Measurements from ENCODE around the gene PITPNM1.

The PITPNM1 gene

GRCh38 chr11:67452141-67452952 lies 52.8 kb downstream of the PITPNM1 start, which contains the start of gene GPR152:
TSS of gene GPR152 (minus strand) at chr11:67452729. CDS start at chr11:67452724, 5 bp downstream.
- H3K4me1 ChIP-seq (ENCODE audit: control insufficient read depth in 1 of 2, insufficient read depth in 2 of 2, low read length in 2 of 2) = peaks cover 0 to 18% of the 10 kb centered on the region in 2 donors
- H3K9ac ChIP-seq (ENCODE audit: low read depth in 1 of 2, low read length in 2 of 2) = no peak within 1 kb of the TSS
- no peaks in the 10 kb centered on the region for H3K9me3 ChIP-seq (ENCODE audit: control insufficient read depth in 1 of 2, low read length in 2 of 2)
- no peak within 1 kb of the TSS for H3K27ac ChIP-seq (ENCODE audit: low read depth, low read length)
- no peak within 1 kb of the TSS for H3K4me3 ChIP-seq (ENCODE audit: low read depth in 1 of 2, low read length in 2 of 2)
- no peaks in the 10 kb centered on the region for H3K27me3 ChIP-seq (ENCODE audit: control insufficient read depth in 1 of 2, insufficient read depth in 2 of 2, low read length in 2 of 2)
- no peaks in the 10 kb centered on the region for H3K36me3 ChIP-seq (ENCODE audit: control insufficient read depth in 1 of 2, insufficient read depth in 2 of 2, low read length in 2 of 2)

GRCh38 chr11:67451658-67451976 lies 53.5 kb downstream of the PITPNM1 start:
- Histone ChIP-seq H3K4me1 (ENCODE audit: control insufficient read depth in 1 of 2, insufficient read depth in 2 of 2, low read length in 2 of 2) (peaks cover 0 to 18% of the 10 kb centered on the region in 2 donors), H3K27ac (ENCODE audit: low read depth, low read length) (no peak overlapping the region), H3K36me3 (ENCODE audit: control insufficient read depth in 1 of 2, insufficient read depth in 2 of 2, low read length in 2 of 2) (no peaks in the 10 kb centered on the region), H3K27me3 (ENCODE audit: control insufficient read depth in 1 of 2, insufficient read depth in 2 of 2, low read length in 2 of 2) (no peaks in the 10 kb centered on the region), H3K9ac (ENCODE audit: low read depth in 1 of 2, low read length in 2 of 2) (no peak overlapping the region), H3K4me3 (ENCODE audit: low read depth in 1 of 2, low read length in 2 of 2) (no peak overlapping the region), H3K9me3 (ENCODE audit: control insufficient read depth in 1 of 2, low read length in 2 of 2) (no peaks in the 10 kb centered on the region)

GRCh38 chr11:67450796-67451657 lies 54.1 kb downstream of the PITPNM1 start:
- no peak overlapping the region for H3K27ac ChIP-seq (ENCODE audit: low read depth, low read length)
- peaks cover 0 to 18% of the 10 kb centered on the region in 2 donors for H3K4me1 ChIP-seq (ENCODE audit: control insufficient read depth in 1 of 2, insufficient read depth in 2 of 2, low read length in 2 of 2)
- H3K36me3 ChIP-seq (ENCODE audit: control insufficient read depth in 1 of 2, insufficient read depth in 2 of 2, low read length in 2 of 2) = no peaks in the 10 kb centered on the region

DNA sequence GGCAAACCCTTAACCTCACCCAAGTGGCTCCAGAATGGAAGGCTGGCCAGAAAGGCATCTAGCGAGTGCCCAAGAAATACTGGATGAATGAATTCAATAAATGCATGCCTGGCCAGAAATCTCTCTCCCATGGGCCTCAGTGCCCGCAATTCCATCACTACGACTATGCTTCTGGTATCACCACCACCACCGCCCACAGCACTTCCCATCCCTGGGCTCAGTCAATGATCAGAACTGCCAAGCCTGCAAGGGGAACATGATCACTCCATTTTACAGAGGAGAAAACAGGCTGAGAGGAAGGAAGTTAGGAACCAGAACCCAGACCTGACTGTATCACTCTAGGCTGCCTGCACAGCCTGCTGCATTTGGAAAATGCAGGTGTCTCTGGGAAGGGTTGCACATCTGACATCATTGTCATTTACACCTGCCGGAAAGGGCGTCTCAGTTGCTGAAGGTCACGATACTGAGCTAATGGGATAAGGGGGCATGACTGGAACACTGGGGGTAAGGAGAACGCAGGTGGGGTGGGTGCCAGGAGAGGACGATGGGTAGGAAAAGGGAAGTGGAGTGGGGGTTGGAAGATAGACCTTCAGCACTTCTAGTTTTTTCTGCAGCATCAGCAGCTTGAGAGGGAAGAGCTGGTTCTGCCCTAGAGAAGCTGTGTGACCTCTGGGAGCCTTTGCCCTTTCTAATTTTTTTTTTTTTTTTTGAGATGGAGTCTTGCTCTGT lies 55.9 kb downstream of the PITPNM1 start:
- no peak overlapping the region for H3K27ac ChIP-seq (ENCODE audit: low read depth, low read length)

More at GRCh38 chr11:67450796-67451657, 54.1 kb downstream of the PITPNM1 start:
- no peak overlapping the region for H3K4me3 ChIP-seq (ENCODE audit: low read depth in 1 of 2, low read length in 2 of 2)
- H3K9me3 ChIP-seq (ENCODE audit: control insufficient read depth in 1 of 2, low read length in 2 of 2) = no peaks in the 10 kb centered on the region
- H3K27me3 ChIP-seq (ENCODE audit: control insufficient read depth in 1 of 2, insufficient read depth in 2 of 2, low read length in 2 of 2) = no peaks in the 10 kb centered on the region
- H3K9ac ChIP-seq (ENCODE audit: low read depth in 1 of 2, low read length in 2 of 2) = no peak overlapping the region

DNA sequence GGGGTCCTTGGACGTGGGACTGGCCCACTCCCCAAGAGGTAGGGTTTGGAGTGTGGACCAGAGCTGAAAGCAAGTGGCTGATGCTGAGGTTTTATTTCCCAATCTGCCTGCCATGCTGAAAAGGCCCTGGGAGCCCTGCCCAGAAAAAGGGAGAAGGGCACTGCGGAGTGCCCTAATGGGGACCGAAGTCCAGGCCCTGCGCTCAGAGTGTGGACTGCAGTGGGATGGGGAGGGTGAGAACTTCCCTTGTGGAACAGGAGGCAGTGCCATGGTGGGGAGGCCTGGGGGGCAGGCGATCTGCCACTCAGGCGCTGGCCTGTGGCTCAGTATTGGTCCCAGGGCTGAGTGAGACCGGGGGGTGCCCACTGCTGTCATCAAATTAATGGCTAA lies 56.9 kb downstream of the PITPNM1 start:
- Histone ChIP-seq H3K36me3 (ENCODE audit: control insufficient read depth in 1 of 2, insufficient read depth in 2 of 2, low read length in 2 of 2) (no peaks in the 10 kb centered on the region), H3K9ac (ENCODE audit: low read depth in 1 of 2, low read length in 2 of 2) (peak overlapping the region in 1 of 2 donors; percentile 25), H3K27ac (ENCODE audit: low read depth, low read length) (no peak overlapping the region), H3K9me3 (ENCODE audit: control insufficient read depth in 1 of 2, low read length in 2 of 2) (no peaks in the 10 kb centered on the region), H3K27me3 (ENCODE audit: control insufficient read depth in 1 of 2, insufficient read depth in 2 of 2, low read length in 2 of 2) (no peaks in the 10 kb centered on the region), H3K4me1 (ENCODE audit: control insufficient read depth in 1 of 2, insufficient read depth in 2 of 2, low read length in 2 of 2) (peaks cover 8 to 31% of the 10 kb centered on the region in 2 donors), H3K4me3 (ENCODE audit: low read depth in 1 of 2, low read length in 2 of 2) (no peak overlapping the region)

More for the DNA sequence above, 55.9 kb downstream of the PITPNM1 start:
- Histone ChIP-seq H3K4me1 (ENCODE audit: control insufficient read depth in 1 of 2, insufficient read depth in 2 of 2, low read length in 2 of 2) (peaks cover 8 to 27% of the 10 kb centered on the region in 2 donors), H3K36me3 (ENCODE audit: control insufficient read depth in 1 of 2, insufficient read depth in 2 of 2, low read length in 2 of 2) (no peaks in the 10 kb centered on the region), H3K27me3 (ENCODE audit: control insufficient read depth in 1 of 2, insufficient read depth in 2 of 2, low read length in 2 of 2) (no peaks in the 10 kb centered on the region), H3K4me3 (ENCODE audit: low read depth in 1 of 2, low read length in 2 of 2) (no peak overlapping the region), H3K9ac (ENCODE audit: low read depth in 1 of 2, low read length in 2 of 2) (no peak overlapping the region), H3K9me3 (ENCODE audit: control insufficient read depth in 1 of 2, low read length in 2 of 2) (no peaks in the 10 kb centered on the region)

DNA sequence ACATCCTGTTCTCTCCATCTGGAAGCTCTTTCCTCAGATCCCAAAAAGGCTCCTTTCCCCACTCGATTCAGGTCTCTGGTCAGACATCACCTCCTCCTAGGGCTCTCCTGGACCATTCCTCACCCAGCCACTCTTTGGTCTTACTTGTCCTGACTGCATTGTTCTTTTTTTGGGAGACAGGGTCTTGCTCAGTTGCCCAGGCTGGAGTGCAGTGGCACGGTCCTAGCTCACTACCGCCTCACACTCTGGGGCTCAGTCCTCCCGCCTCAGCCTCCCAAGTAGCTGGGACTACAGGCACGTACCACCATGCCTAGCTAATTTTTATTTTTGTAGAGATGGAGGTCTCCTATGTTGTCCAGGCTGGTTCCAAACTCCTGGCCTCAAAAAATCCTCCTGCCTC lies 59.6 kb downstream of the PITPNM1 start:
- Histone ChIP-seq H3K36me3 (ENCODE audit: control insufficient read depth in 1 of 2, insufficient read depth in 2 of 2, low read length in 2 of 2) (peaks cover 4 to 11% of the 10 kb centered on the region in 2 donors), H3K4me3 (ENCODE audit: low read depth in 1 of 2, low read length in 2 of 2) (no peak overlapping the region), H3K9me3 (ENCODE audit: control insufficient read depth in 1 of 2, low read length in 2 of 2) (no peaks in the 10 kb centered on the region), H3K9ac (ENCODE audit: low read depth in 1 of 2, low read length in 2 of 2) (no peak overlapping the region), H3K27ac (ENCODE audit: low read depth, low read length) (no peak overlapping the region), H3K4me1 (ENCODE audit: control insufficient read depth in 1 of 2, insufficient read depth in 2 of 2, low read length in 2 of 2) (peaks cover 16 to 37% of the 10 kb centered on the region in 2 donors), H3K27me3 (ENCODE audit: control insufficient read depth in 1 of 2, insufficient read depth in 2 of 2, low read length in 2 of 2) (no peaks in the 10 kb centered on the region)

DNA sequence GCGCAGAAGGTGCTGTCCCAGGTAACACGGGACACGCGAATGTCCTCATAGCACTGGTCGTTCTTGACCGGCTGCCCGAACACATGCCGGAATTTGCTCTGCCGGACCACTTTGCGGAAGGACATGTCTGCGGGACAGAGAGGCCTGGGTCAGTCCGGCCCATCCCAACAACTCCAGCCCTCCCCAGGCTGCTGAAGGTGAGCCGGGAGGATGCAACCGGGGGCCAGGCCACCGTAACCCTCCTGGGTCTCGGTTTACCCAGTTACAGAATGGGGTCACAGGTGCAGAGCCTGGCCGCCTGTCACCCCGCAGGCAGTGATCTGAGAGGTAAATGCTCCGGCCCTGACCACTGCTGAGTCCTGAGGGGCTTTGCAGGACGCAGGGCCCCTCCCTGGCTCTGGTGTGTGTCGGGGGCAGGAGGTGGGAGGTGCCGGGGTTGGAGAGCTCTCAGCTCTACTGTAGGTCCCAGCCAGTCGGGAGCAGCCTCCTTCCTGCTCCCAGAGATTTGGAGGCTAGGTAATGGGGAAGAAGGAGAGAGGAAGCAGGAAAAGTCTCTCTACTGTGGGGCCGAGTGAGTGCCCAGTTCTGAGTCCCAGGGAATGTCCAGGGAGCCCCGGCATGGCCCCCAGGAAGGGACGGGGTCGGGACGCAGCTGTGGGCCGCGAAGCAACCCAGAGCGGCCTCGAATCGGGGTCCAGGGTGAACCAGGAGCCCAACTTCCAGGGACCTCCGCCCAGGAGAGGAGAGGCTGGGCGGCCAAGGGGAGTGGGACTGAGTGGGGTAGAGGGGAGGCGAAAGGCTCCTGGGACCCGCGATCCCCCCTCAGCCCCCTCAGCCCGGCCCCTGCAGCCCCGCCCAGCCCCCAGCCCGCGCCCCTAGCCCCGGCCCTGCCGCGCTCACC lies 62.4 kb downstream of the PITPNM1 start:
- Histone ChIP-seq H3K4me1 (ENCODE audit: control insufficient read depth in 1 of 2, insufficient read depth in 2 of 2, low read length in 2 of 2) (peaks cover 21 to 34% of the 10 kb centered on the region in 2 donors), H3K36me3 (ENCODE audit: control insufficient read depth in 1 of 2, insufficient read depth in 2 of 2, low read length in 2 of 2) (peaks cover 4 to 26% of the 10 kb centered on the region in 2 donors), H3K4me3 (ENCODE audit: low read depth in 1 of 2, low read length in 2 of 2) (peak overlapping the region; percentile 79 to 85), H3K27me3 (ENCODE audit: control insufficient read depth in 1 of 2, insufficient read depth in 2 of 2, low read length in 2 of 2) (no peaks in the 10 kb centered on the region), H3K9me3 (ENCODE audit: control insufficient read depth in 1 of 2, low read length in 2 of 2) (no peaks in the 10 kb centered on the region), H3K27ac (ENCODE audit: low read depth, low read length) (peak overlapping the region; percentile 84), H3K9ac (ENCODE audit: low read depth in 1 of 2, low read length in 2 of 2) (peak overlapping the region; percentile 74 to 92)

All from duodenal mucosa (tissue), 2 donors.